NCI-H1417 treated with DMSO at 0.1 percent for 48 hours (cell line): ENCODE data around the gene EPHA6.

ENCODE experiments used
- DNase-seq: peaks from one replicate; lab custom pipeline; 2025; lab: John Stamatoyannopoulos, UW

EPHA6 gene

GRCh38 chr3:97277708-97278107 is 463.3 kb downstream of the EPHA6 start:
- no peak for DNase-seq

GRCh38 chr3:97278506-97278905 is 464.1 kb downstream of the EPHA6 start:
- no peak for DNase-seq

- DNase-seq: peak; percentile 54
These were observed 477.5 kb downstream of the EPHA6 start for GRCh38 chr3:97291901-97292300.

- no peak for DNase-seq
These were observed 479.3 kb downstream of the EPHA6 start for GRCh38 chr3:97293596-97294131.

- no peak for DNase-seq
These were observed 482.6 kb downstream of the EPHA6 start for GRCh38 chr3:97297032-97297431.

- DNase-seq: no peak
These were observed 486.7 kb downstream of the EPHA6 start for GRCh38 chr3:97301114-97301513.

GRCh38 chr3:97306226-97306625 is 491.8 kb downstream of the EPHA6 start:
- no peak for DNase-seq

- DNase-seq: no peak
These were observed 524.0 kb downstream of the EPHA6 start for GRCh38 chr3:97338375-97338774.

GRCh38 chr3:97340940-97341339 is 526.5 kb downstream of the EPHA6 start:
- DNase-seq: no peak

GRCh38 chr3:97347780-97348179 is 533.4 kb downstream of the EPHA6 start:
- DNase-seq: no peak

- no peak for DNase-seq
These were observed 536.6 kb downstream of the EPHA6 start for GRCh38 chr3:97350971-97351370.

- no peak for DNase-seq
These were observed 538.8 kb downstream of the EPHA6 start for GRCh38 chr3:97353176-97353575.

GRCh38 chr3:97359977-97360376 is 545.6 kb downstream of the EPHA6 start:
- no peak for DNase-seq

- DNase-seq: no peak
These were observed 546.4 kb downstream of the EPHA6 start for GRCh38 chr3:97360804-97361203.

- DNase-seq: no peak
These were observed 570.2 kb downstream of the EPHA6 start for GRCh38 chr3:97384583-97384982.

- no peak for DNase-seq
These were observed 574.4 kb downstream of the EPHA6 start for GRCh38 chr3:97388774-97389173.

- DNase-seq: peak; percentile 72
These were observed 575.5 kb downstream of the EPHA6 start for GRCh38 chr3:97389936-97390335.

- DNase-seq: no peak
These were observed 576.8 kb downstream of the EPHA6 start for GRCh38 chr3:97391167-97391566.

- no peak for DNase-seq
These were observed 595.2 kb downstream of the EPHA6 start for GRCh38 chr3:97409612-97410011.

GRCh38 chr3:97421565-97421964 is 607.2 kb downstream of the EPHA6 start:
- DNase-seq: no peak

GRCh38 chr3:97425002-97425401 is 610.6 kb downstream of the EPHA6 start:
- DNase-seq: no peak

- DNase-seq: peak; percentile 93
These were observed 616.2 kb downstream of the EPHA6 start for GRCh38 chr3:97430601-97431000.

- DNase-seq: no peak
These were observed 618.5 kb downstream of the EPHA6 start for GRCh38 chr3:97432914-97433313.

GRCh38 chr3:97438131-97438530 is 623.7 kb downstream of the EPHA6 start:
- DNase-seq: no peak

- no peak for DNase-seq
These were observed 625.0 kb downstream of the EPHA6 start for GRCh38 chr3:97439373-97439772.
